ENCODE measurements around the gene DOCK8.

Gene DOCK8

GRCh38 chr9:419571-420171, 205.0 kb downstream of the DOCK8 start:
- DNase-seq (ENCODE audit: low spot score): no peak

GRCh38 chr9:421896-422295, 207.2 kb downstream of the DOCK8 start:
- no peak for DNase-seq (ENCODE audit: low spot score)

GRCh38 chr9:426264-426663, 211.6 kb downstream of the DOCK8 start:
- no peak for DNase-seq (ENCODE audit: low spot score)

GRCh38 chr9:426976-427375, 212.3 kb downstream of the DOCK8 start:
- no peak for DNase-seq (ENCODE audit: low spot score)

- DNase-seq (ENCODE audit: low spot score): no peak
Measured at GRCh38 chr9:431701-432100, 217.0 kb downstream of the DOCK8 start.

- no peak for DNase-seq (ENCODE audit: low spot score)
Measured at GRCh38 chr9:436482-436881, 221.8 kb downstream of the DOCK8 start.

GRCh38 chr9:437066-437465, 222.4 kb downstream of the DOCK8 start:
- DNase-seq (ENCODE audit: low spot score): no peak

GRCh38 chr9:437574-438001, 222.9 kb downstream of the DOCK8 start:
- no peak for DNase-seq (ENCODE audit: low spot score)

GRCh38 chr9:438066-438465, 223.4 kb downstream of the DOCK8 start:
- no peak for DNase-seq (ENCODE audit: low spot score)

GRCh38 chr9:438961-439768, 224.5 kb downstream of the DOCK8 start:
- no peak for DNase-seq (ENCODE audit: low spot score)

- no peak for DNase-seq (ENCODE audit: low spot score)
Measured at GRCh38 chr9:441126-441525, 226.5 kb downstream of the DOCK8 start.

GRCh38 chr9:444528-444927, 229.9 kb downstream of the DOCK8 start:
- no peak for DNase-seq (ENCODE audit: low spot score)

- DNase-seq (ENCODE audit: low spot score): no peak
Measured at GRCh38 chr9:445033-445432, 230.4 kb downstream of the DOCK8 start.

- DNase-seq (ENCODE audit: low spot score): no peak
Measured at GRCh38 chr9:446074-446699, 231.5 kb downstream of the DOCK8 start.

- peak; percentile 83 for DNase-seq (ENCODE audit: low spot score)
Measured at GRCh38 chr9:447230-448025, 232.8 kb downstream of the DOCK8 start.

- DNase-seq (ENCODE audit: low spot score): no peak
Measured at GRCh38 chr9:450057-450456, 235.4 kb downstream of the DOCK8 start.

- no peak for DNase-seq (ENCODE audit: low spot score)
Measured at GRCh38 chr9:450561-450960, 235.9 kb downstream of the DOCK8 start.

- no peak for DNase-seq (ENCODE audit: low spot score)
Measured at GRCh38 chr9:453832-454231, 239.2 kb downstream of the DOCK8 start.

- DNase-seq (ENCODE audit: low spot score): no peak
Measured at GRCh38 chr9:456365-456764, 241.7 kb downstream of the DOCK8 start.

GRCh38 chr9:458590-458989, 243.9 kb downstream of the DOCK8 start:
- no peak for DNase-seq (ENCODE audit: low spot score)

- DNase-seq (ENCODE audit: low spot score): peak; percentile 25
Measured at GRCh38 chr9:459491-460444, 245.1 kb downstream of the DOCK8 start.

Data from CD4-positive, alpha-beta T cell treated with Interleukin-15 for 4 hours (primary cell).